Measurements from ENCODE around the gene RIPOR3.
A peak's percentile ranks its signal among the peaks of the same experiment; 100 is the strongest.
"Not testable (repeated sequence)": the region's sequence is repeated elsewhere in the genome, so short reads cannot be mapped to it uniquely, and the experiment has no call there.

Gene RIPOR3

DNA sequence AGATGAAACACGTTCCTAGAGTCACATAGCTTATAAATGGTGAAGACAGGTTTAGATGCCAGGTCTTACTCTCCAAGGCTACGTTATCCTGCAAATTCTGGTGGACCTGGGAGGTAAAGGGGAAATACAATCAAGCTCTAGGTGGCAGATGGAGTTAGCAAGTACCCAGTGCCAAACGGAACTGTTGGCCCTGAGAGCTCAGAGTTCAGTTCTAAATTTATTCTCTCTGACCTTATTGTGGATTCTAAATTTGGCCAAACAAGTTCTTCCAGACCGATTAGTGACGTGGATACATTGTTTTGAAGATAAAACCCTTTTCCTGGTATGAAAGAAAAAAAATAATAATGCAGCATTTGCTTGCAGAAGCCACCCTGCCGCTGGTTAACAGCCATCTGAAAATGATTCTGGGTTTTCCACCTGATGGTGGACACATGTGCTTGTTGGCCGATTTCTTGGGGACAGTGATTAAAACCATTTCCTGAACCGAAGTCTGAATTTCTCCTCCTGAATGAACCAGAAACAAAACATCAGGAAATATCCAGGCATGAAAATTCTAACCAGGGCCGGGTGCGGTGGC lies 32.5 kb downstream of the RIPOR3 start:
- DNase-seq (ENCODE audit: low read depth in 2 of 2): no peak

DNA sequence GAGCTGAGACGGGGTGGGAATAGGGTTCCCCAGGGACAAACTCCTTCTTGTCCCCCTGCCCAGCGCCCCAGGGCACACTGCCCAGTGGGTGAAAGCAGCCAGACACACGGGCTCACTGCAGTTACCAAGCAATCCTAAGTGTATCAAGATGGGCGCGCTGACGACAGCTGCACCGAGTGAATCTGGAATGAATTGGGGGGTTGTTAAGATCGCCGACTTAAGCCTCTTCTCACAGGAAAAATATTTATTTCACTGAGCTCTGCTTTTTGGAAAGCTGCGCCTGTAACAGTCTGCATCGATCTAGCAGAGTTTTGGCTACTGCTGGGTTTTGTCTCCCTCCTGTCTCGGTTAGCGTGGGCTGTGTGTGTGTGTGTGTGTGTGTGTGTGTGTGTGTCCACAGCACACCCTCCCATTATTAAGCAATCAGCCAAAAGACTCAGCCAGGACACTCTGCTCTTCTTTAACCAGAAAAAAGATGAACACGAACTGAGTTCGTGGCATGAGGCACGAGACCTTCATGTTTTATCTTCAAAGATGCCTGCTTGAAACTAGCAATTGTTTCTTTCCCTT lies 35.9 kb downstream of the RIPOR3 start:
- DNase-seq (ENCODE audit: low read depth in 2 of 2): no peak

DNA sequence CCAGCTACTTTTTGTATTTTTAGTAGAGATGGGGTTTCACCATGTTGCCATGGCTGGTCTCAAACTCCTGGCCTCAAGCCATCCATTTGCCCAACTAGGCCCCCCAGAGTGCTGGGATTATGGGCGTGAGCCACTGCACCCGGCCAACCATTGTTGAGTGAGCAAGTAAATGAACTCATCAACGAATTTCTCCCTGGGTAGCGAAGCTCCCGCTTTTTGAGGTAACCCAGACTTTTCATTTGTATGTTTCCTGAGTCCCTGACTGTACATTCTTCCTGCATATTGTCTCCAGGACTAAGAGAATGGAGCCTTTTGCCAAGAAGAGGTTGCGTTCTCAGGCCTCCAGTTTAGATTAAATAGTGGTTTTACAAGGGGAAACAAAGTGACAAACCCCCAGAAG lies 36.4 kb downstream of the RIPOR3 start:
- DNase-seq (ENCODE audit: low read depth in 2 of 2): no peak

DNA sequence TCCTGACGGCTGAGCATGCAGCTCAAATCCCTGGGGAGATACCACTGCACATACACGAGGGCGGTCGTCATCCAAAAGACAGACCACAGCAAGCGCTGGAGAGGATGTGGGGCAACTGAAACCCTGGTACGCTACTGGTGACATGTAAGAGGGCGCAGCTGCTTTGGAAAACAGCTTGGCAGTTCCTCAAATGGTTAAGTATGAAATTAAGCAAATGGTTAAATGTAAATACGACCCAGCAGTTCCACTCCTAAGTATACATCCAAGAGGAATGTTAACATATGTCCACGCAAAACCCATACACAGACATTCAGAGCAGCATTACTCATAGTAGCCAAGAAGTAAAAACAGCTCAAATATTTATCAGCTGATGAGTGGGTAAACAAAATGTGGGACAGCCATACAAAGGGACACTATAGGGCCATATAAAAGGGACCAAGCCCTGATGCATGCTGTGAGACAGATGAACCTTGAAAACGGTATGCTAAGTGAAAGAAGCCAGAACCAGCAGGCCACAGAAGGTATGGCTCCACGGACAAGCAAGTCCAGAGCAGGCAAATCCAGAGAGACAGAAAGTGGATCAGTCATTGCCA lies 38.5 kb downstream of the RIPOR3 start:
- no peak for DNase-seq (ENCODE audit: low read depth in 2 of 2)

DNA sequence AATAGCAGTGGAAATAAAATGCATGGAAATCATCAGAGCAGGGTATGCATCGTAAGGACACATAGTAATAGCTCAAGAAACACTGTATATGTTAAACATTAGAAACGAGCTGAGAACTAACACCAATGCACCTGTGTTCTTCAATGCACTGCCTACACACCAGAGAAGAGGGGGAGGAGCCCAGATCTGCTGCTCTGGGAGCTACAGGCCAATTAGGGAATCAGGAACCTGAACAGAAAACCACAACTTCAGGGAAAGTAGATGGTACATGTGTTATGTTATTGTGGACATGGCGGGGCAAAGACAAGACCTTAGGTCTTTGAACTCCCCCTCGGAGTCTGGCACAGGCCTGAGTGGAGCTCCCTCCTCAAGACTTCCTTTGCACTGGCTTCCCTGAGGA lies 39.7 kb downstream of the RIPOR3 start:
- DNase-seq (ENCODE audit: low read depth in 2 of 2): no peak

DNA sequence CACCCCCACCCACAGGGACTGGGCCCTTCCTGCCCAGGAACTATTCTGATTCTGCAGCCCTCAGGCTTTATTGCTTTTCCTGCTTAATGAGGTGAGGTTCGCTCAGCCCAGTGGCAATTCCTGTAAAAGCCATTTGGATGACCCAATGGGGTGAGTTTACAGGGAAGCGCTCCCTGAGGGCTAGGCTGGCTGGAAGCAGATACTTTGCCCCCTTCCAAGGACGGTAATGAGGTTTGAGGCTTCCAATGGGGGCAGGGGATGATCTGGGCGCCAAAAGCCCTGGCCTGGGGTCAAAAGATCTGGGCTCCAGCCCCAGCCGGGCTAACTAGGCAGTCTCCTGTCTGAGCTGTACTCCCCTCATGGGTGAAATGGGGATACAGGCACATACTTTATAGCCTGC lies 41.8 kb downstream of the RIPOR3 start:
- DNase-seq (ENCODE audit: low read depth in 2 of 2): no peak

DNA sequence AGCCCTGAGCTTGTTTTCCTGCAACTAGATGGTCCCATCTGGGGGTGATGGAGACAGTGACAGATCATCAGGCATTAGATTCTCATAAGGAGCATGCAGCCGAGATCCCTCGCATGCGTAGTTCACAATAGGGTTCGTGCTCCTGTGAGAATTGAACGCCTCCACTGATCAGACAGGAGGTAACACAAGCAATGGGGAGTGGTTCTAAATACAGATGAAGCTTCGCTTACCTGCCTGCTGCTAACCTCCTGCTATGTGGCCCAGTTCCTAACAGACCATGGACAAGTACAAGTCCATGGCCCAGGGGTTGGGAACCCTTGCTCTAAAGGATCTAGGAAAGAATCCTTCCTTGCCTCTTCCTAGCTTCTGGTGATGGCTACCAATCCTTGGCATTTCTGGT lies 42.7 kb downstream of the RIPOR3 start:
- no peak for DNase-seq (ENCODE audit: low read depth in 2 of 2)

DNA sequence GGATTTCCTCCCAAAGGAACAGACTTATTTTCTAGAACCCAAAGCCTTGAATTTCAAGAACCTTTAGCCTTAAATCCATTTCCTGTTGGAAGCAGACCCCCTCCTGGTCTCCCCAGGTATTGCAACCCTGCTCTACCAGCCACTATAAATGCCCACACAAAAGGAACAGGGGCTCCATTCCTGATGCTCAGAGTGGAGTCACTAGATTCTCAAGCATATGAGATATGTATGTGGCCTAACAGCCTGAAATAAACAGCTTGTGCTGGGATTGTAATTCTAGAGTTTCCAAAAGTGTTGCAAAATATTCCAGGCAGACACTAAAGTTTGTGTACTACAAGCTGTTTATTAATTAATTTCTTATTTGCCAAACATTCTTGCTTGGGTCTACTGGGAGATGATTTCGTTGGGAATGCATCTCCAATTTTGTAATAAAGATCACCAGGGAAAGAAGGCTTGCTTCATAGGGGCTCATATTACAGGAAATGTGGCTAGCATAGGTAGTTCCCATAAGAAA lies 44.8 kb downstream of the RIPOR3 start:
- DNase-seq (ENCODE audit: low read depth in 2 of 2): no peak

DNA sequence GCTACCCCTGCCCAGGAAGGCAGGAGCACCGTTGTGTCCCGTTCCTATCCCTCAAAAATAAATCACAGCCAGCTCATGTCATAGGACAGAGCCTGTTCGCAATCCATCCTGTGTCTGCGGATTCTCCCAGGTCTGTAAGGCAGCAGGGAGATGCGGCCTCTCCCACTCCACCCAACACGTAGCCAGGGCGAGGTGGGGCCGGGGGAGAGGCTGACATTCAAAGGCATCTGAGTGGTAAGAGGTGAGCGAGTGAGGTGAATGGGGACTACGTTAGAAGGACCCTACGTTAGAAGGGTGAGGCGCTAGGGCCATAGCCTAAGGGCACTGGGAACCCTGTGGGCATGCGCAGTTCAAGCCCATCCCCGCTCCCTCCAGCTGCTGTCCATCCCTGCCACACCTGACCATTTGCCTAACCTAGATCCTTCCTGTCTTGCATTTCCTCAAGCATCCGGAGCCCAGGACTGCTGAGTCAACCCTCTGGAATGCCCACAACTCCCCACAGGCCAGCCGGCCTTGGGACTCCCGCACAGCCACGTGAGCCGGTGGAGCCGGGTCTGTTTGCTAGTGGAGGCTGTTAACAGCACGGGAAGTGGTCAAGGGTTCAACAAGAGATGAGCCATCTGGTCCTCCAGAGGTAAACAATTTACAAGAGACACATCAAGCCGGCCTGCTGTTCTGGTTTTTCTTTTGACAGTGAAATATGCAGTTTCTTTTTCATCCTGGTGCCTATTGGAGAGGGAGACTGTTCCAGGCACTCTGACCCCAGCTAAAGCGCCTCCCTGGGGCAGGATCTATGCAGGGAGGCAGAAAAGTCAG lies 45.9 kb downstream of the RIPOR3 start:
- no peak for DNase-seq (ENCODE audit: low read depth in 2 of 2)

DNA sequence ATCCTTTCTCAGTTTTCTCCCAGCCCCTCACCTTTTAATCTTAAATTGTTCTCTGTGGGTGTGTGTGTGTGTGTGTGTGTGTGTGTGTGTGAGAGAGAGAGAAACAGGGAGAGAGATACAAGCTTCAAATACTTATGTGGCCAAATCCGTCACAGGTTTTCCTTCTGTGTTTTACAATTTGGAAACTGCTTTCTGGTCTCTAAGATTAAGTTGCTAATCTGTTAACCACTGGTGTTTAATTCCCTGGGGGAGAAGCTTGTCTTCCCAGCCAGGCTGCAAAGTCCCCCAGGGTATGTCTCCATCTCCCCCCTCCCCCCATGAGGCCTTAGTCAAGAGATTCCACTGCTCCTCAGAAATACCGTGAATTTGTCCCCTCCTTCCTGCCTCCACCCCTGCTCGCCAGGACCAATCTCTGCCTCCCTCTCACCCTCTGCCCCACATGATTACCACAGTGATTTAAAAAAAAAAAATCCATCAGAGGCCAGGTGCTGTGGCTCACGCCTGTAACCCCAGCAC lies 49.0 kb downstream of the RIPOR3 start:
- DNase-seq (ENCODE audit: low read depth in 2 of 2): no peak

DNA sequence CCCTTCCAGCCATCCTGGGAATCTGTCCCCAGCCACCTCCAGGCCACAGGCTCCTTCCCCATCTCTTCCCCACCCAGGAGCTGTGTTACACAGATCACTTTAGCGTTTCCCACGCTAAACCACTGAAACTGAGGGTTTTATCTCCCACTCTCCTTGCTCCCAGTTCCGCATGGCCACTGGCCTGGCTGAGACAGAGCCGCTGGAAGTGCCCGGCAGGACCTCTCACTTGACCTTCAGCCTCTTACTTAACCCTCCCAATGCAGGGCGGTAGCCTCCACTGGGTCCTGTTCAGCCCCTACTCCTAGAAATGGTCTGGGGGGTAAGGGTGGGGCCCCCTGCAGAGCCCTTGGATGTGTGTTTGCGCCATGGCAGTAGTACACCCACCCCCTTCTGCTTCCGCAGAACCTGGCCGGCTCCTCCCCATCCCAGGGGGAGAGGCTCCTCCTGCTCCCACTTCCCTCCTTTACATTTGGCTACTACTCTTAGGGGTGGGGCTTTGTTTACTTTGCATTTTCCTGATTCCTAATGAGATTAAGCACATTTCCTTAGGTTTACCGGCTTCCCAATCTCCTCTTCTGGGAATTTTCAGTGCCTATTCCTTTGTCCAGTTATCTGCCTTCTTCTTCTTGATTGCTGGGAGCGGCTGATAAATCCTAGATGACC lies 49.6 kb downstream of the RIPOR3 start:
- not testable (repeated sequence) for DNase-seq (ENCODE audit: low read depth in 2 of 2)

DNA sequence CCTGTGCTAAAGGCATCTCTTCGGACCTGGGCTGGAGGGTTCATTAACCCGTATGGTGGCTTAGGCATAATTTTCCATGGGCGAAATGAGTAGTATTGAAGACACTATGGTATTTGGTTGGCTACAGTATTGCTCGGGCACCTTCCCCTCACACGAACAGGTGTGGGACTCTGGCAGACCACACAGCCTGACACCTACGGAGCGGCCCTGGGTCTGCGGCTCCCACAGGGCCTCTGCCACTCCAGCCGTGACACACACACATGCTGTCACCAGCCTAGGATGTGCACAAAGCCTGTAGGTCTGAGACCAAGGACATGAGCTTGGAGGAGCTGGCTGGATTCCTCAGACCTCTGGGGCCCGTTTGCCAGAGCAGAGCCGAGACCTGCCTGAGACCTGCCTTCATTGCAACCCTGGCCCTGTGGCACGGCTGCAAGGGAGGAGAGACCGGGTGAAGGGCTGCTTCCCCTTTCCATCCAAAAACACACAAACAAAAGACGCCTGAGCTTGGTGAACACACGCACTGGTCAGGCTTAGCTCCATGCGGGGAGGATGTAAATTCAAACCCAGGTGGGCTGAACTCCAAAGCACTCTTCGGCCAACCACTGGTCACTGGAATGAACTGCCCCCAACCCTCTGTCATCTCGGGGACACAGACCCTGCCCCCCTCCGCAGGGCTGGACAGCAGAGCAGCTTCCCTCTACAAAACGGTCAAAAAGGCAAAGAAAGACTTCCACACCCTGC lies 51.2 kb downstream of the RIPOR3 start:
- DNase-seq (ENCODE audit: low read depth in 2 of 2): not testable (repeated sequence)

DNA sequence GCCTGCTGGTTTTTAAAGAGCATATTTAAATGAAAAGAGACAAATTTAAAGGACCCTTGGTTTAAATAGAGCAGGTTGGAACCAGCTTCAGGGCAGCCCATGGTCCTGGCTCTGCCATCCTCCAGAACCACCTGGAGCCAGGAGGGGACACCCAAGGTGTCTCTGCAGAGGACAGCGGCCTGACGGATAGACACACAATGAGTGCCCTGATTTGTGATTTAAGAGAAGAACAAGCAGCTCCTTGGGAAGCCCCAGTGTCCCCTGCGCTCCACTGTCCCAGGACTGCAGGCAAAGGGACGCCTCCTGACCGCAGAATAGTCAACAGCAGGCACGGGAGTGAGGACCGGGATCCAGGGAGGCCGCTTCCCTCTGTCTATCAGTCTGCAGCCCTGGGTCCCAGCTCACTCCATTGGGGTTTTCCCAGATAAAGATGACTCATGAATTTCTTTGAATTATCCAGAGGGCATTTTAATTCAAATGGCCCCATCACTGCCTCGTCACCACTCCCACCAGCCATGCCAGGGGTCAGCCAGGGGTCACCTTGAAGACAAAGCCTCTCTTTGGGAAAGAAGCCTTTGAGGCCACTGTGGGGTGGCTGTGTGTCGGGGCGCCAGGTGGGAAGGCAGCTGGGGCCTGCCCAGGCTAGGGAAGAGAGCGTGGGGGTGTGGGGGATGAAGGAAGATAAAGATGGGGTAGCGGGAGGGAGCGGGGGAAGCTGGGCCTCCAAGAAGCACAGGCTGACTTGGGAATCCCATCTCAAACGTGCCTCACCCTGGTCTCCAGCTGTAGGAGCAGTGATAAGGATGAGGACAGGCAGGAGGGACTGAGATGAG lies 53.1 kb downstream of the RIPOR3 start:
- not testable (repeated sequence) for DNase-seq (ENCODE audit: low read depth in 2 of 2)

DNA sequence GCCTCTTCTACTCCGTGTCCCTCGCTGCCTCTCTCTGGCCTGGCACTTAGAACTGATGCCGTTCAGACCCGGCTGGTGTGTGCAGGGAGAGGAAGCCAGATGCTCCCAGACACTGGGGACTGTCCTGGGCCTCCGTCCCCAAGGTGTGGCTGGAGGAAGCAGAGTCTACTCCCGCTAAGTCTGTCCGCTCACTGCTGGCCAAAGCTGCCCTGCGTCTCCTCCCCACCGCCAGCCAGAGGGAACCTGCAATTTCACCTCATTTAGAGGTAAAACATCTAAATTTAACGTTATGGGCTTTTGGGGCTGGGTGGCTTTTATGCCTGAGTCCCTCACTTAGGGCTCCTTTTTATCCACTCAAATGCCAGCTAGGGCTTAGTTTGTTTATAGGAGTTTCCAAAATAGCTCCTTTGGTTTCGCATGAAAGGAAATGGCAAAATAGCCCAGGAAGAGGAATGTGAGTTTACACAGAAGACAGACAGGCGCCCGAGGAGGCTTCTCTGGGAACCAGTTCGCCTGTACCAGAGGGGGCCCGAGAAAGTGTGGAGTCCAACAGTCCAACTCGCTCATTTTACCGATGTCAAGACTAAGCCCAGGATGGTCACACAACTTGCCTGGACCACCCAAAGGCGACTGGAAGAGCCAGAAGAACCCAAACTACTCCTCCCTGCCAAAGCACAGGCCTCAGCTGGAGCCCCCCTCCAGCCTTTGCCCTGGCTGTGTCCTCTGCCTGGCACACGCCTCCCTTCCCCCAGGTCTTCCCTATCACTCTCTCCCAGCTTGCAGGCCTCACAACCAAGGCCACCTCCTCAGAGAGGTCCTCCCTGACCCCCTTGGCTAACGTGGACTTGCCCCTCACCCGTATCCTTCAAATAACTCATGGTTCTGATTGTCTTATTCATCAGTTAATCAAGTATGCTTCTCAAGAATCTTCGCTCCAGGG lies 54.5 kb downstream of the RIPOR3 start:
- no peak for DNase-seq (ENCODE audit: low read depth in 2 of 2)

DNA sequence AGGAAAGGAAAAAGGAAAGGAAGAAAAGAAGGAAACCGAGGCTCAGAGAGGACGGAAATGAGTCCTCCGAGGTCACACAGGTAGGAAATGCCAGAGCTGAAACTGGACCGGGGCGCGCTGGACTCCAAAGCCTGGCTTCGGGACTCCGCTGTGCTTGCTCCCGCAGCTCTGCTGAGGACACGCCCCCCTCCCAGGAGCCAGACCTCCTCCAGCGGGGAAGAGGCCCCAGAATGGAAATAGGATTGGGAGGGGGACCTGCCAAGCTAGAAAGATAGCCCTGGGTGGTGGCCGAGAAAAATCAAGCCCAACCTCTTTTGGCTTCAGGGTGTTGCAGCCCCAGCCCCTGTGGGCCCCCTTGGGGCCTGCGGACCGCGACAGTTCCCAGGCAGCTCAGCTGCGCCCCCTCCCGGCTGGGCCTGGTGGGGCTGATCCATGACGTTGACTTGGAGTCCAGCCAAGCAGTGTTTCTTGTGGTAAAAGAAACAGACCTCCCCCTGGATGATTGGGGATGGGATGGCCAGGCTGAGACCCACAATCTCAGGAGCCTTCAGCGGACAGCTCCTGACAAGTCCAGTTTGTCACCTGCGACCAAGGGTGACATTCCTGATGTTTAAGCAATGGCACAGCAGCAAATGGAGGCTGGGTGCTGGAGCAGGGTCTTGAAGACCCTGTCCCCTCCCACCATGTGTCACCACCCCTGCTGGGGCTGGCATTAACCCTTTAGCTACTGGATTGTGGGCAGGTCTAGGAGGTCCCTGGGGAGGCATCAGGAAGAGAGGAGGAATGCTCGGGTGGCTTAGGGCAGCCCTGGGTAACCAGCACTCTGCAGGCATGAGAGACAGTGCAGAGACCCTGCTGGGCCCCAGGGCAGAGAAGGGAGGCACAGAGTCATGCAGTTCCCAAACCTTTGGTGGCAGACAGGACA lies 55.4 kb downstream of the RIPOR3 start:
- DNase-seq (ENCODE audit: low read depth in 2 of 2): peak in 1 of 2 donors; percentile 7

DNA sequence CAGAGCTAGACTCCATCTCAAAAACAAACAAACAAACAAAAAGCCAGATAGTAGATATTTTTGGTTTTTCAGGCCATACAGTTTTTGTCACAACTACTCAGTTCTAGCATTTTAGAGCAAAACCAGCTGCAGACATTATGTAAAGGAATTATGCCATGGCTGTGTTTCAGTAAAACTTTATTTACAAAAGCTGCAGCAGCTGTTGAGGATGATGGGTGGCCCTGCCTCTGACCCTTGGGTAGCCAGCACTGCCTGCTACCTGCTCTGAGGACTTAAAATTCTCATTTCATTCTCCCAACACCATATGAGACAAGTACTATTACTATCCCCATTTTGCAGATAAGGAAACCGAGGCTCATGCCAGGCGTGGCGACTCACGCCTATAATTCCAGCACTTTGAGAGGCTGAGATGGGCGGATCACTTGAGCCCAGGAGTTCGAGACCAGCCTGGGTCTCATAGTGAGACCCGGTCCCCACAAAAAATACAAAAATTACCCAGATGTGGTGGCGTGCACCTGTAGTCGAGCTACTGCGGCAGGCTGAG lies 56.3 kb downstream of the RIPOR3 start:
- DNase-seq (ENCODE audit: low read depth in 2 of 2): no peak

DNA sequence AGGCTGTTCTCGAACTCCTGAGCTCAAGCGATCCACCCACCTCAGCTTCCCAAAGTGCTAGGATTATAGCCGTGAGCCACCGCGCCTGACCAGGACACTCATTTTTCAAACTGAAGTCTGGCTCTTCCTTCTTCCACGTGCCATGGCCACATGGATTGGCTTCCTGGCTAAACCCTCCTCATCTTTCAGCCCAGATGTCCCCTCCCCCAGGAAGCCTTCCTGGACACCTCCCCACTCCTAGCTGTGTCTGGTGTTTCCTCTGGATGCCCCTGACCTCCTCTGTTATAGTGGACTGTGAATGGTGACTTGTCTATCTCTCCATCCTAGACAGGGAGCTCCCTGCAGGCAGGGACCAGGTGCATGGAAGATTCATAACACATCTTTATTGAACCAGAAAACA lies 57.2 kb downstream of the RIPOR3 start:
- DNase-seq (ENCODE audit: low read depth in 2 of 2): no peak

DNA sequence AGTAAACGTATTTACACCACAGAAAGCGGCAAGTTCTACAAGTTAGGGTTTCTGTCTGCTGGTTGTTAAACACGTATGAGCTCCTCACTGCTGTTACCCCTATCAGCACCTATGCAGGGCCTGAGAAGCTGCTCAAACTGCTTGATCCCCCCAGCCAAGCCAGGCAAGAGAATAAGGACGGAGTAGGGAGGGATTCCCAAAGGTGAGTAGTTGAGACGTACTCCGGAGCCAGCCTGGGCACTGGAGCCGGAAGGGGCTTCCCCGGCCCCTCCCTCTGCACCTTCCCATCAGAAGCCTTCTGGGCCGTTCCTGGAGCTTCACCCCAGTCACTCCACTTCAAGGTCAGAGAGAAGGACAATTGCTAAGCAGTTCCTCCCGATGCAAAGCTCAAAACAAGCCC lies 58.0 kb downstream of the RIPOR3 start:
- DNase-seq (ENCODE audit: low read depth in 2 of 2): no peak
